HG02642 (cell line): ENCODE data around the gene COL4A6.

ENCODE experiments used
- ATAC-seq: cut with Tn5 transposase; IDR thresholded peaks from one replicate; pipeline ENCODE4 v1.9.1; 2021; ENCODE audit warnings: mild to moderate bottlenecking; ENCODE audit not compliant: unreplicated experiment, poor library complexity

COL4A6 gene

GRCh38 chrX:108341947-108342346, 96.3 kb downstream of the COL4A6 start:
- no peak for ATAC-seq

GRCh38 chrX:108332281-108332680, 105.9 kb downstream of the COL4A6 start:
- peak; percentile 80 for ATAC-seq

GRCh38 chrX:108331126-108331909, 106.9 kb downstream of the COL4A6 start:
- no peak for ATAC-seq

- no peak for ATAC-seq
These were observed 114.5 kb downstream of the COL4A6 start for GRCh38 chrX:108323751-108324150.

- ATAC-seq, result no peak
These were observed 116.0 kb downstream of the COL4A6 start for GRCh38 chrX:108322234-108322633.

- no peak for ATAC-seq
These were observed 121.8 kb downstream of the COL4A6 start for GRCh38 chrX:108316456-108316855.

GRCh38 chrX:108313669-108314068, 124.6 kb downstream of the COL4A6 start:
- ATAC-seq, result no peak

- ATAC-seq, result no peak
These were observed 125.3 kb downstream of the COL4A6 start for GRCh38 chrX:108312957-108313356.

- ATAC-seq, result no peak
These were observed 126.2 kb downstream of the COL4A6 start for GRCh38 chrX:108312011-108312410.

- no peak for ATAC-seq
These were observed 127.7 kb downstream of the COL4A6 start for GRCh38 chrX:108310506-108310905.

- no peak for ATAC-seq
These were observed 129.1 kb downstream of the COL4A6 start for GRCh38 chrX:108309144-108309543.

GRCh38 chrX:108307132-108308085, 130.8 kb downstream of the COL4A6 start:
- ATAC-seq, result no peak

- ATAC-seq, result no peak
These were observed 132.1 kb downstream of the COL4A6 start for GRCh38 chrX:108306086-108306485.

- no peak for ATAC-seq
These were observed 133.5 kb downstream of the COL4A6 start for GRCh38 chrX:108304757-108305156.

GRCh38 chrX:108304210-108304609, 134.0 kb downstream of the COL4A6 start:
- no peak for ATAC-seq

- ATAC-seq, result no peak
These were observed 134.5 kb downstream of the COL4A6 start for GRCh38 chrX:108303682-108304081.

- ATAC-seq, result no peak
These were observed 138.5 kb downstream of the COL4A6 start for GRCh38 chrX:108299704-108300103.

- ATAC-seq, result peak; percentile 81
These were observed 139.1 kb downstream of the COL4A6 start for GRCh38 chrX:108299101-108299591.

- no peak for ATAC-seq
These were observed 140.0 kb downstream of the COL4A6 start for GRCh38 chrX:108298165-108298602.

- ATAC-seq, result no peak
These were observed 140.9 kb downstream of the COL4A6 start for GRCh38 chrX:108297290-108297689.

GRCh38 chrX:108292053-108292452, 146.2 kb downstream of the COL4A6 start:
- ATAC-seq, result no peak
